Stimulated activated CD4-positive, alpha-beta T cell treated with anti-CD3 and anti-CD28 coated beads, Interleukin-4, amount 100 ng/mL, for 4 hours (primary cell): ENCODE results near the gene CTNNB1.

Source experiments
- DNase-seq, 2 experiments: peaks; one replicate each; pipeline ENCODE4 v3.0.0-alpha.2; 2020

CTNNB1 gene

DNA sequence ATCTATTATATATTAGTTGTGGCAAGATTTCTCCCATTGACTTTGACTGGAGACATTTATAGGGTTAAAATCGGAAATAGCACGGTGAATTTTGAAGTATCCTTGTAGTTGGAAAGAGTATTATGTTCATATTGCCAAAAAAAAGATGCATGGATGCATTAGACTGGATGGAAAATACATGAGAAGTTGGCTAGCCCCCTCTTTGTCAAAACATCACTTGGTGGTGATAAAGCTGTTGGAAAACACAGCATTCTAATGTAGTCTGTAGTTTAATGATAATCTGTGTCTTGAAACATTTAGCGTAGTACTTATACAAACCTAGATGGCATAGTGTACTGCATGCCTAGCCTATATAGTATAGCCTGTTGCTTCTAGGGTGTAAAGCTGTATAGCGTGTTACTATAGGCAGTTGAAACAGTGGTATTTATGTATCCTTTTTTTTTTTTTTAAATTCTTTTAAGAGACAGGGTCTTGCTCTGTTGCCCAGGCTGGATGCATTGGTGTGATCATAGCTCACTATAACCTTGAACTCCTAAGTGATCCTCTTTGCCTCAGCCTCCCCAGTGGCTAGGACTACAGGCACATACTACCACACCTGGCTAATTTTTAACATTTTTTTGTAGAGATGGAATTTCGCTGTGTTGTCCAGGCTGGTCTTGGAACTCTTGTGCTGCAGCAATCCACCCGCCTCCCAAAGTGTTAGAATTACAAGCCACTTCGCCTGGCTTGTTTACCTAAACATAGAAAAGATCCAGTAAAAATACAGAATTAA, 21.8 kb downstream of the CTNNB1 start:
- no peak for DNase-seq

DNA sequence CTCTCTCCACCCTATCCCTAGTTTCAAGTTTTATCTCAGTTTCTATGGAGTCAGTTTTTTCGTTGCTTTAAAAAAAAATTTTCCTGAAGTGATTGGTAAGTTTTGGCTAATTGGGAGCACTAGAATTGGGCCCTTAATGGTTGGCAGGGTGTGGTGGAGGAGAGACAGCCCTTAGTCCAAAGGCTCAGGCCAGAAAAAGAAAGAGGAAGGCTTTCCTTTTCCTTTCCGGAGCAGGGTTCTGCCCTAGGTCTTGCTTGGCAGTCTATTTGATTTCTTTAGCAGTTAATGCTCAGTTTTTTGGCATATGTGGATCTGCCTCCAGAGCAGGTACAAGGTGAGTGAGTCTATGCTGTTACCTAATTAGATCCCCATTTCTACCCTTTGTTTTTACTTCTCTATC, 22.7 kb downstream of the CTNNB1 start:
- DNase-seq, result no peak

DNA sequence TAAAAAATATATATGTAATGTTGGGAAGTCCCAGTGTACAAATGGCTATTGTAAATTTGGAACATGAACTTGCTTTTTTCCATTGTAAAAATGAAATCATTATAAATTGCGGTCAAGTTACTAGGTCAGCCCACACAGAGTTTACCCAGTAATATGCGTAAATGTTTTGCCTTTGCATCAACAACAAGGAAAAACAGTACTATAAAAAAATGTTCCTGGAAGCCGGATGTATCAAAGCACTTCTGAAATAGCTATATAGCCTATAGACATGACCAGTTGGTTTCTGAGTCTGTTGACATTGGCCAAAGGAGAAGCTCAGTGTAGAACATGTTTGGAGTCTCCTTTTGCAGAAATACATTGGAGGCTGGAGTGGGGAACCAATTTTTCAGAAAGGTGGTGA, 23.2 kb downstream of the CTNNB1 start:
- DNase-seq, result no peak

DNA sequence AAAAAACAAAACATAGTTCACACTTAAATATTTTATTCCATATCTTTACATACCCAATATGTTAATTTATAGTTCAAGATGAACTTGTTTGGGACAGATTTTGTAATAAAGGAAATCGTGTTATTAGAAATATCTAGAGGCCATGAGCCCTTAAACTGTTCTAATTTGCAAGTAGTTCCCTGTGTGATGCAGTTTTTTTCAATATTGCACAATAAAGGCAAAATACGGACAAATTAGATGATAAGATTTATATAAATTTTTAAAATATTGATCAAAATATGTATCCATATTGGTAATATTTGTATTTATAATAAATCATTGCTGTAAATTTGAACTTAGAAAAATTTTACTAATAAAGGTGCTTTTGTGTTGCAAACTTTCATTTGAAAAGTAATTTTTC, 23.8 kb downstream of the CTNNB1 start:
- DNase-seq, result no peak

DNA sequence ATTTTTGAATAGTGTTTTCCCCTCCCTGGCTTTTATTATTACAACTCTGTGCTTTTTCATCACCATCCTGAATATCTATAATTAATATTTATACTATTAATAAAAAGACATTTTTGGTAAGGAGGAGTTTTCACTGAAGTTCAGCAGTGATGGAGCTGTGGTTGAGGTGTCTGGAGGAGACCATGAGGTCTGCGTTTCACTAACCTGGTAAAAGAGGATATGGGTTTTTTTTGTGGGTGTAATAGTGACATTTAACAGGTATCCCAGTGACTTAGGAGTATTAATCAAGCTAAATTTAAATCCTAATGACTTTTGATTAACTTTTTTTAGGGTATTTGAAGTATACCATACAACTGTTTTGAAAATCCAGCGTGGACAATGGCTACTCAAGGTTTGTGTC, 24.4 kb downstream of the CTNNB1 start:
- no peak for DNase-seq

DNA sequence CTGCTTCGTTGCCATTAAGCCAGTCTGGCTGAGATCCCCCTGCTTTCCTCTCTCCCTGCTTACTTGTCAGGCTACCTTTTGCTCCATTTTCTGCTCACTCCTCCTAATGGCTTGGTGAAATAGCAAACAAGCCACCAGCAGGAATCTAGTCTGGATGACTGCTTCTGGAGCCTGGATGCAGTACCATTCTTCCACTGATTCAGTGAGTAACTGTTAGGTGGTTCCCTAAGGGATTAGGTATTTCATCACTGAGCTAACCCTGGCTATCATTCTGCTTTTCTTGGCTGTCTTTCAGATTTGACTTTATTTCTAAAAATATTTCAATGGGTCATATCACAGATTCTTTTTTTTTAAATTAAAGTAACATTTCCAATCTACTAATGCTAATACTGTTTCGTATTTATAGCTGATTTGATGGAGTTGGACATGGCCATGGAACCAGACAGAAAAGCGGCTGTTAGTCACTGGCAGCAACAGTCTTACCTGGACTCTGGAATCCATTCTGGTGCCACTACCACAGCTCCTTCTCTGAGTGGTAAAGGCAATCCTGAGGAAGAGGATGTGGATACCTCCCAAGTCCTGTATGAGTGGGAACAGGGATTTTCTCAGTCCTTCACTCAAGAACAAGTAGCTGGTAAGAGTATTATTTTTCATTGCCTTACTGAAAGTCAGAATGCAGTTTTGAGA, 25.0 kb downstream of the CTNNB1 start:
- no peak for DNase-seq

DNA sequence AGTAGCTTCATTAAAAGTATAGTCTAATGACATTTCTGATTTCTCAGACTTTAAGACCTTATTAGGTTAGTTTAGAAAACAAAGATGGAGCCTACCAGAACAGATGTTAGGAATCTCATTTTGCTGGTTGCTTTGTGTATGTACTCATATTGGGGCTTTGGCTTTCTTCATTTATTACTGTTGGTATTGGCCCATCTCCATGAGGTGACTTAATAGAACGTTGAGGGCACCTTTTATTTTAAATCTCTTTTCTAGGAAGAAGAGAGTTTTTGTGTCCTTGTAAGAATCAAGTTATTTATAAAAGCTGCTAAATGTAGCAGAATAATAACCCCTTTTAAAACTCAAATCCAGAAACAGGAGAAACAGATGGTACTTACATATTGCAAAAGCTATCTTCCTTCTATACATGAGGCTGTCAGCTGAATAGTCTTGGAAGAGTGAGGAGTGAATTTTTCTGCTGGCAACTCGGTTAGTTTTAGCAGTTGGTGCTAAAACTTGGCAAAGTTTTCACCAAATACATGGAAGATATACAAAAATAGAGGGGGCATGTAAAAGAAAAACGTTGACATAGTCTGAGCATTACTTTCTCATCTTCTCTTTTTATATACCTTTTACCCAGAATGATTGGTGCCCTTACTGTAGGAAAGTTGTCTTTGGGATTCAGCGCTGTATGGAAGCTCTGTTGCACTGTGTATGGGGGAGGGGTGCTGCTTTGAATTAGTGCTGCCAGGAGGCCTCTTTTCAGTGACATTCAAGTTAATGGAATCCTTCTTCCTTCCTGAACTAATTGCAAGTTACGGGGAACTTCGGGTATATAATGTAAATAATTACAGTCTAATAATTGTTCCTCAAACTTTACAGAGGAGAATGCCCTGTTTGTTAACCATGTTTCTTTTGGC, 35.8 kb downstream of the CTNNB1 start:
- DNase-seq, result no peak

DNA sequence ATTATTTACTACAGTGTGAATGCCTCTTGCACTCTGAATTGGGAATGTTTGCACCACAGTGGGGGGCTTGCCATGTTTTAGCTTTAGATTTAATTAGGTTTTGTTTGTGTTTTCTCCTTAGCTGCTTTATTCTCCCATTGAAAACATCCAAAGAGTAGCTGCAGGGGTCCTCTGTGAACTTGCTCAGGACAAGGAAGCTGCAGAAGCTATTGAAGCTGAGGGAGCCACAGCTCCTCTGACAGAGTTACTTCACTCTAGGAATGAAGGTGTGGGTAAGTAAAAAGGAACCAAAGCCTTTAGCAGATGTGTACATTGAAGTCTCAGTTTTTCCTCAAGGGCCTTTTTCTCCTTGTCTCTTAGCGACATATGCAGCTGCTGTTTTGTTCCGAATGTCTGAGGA, 36.9 kb downstream of the CTNNB1 start:
- DNase-seq, result no peak

DNA sequence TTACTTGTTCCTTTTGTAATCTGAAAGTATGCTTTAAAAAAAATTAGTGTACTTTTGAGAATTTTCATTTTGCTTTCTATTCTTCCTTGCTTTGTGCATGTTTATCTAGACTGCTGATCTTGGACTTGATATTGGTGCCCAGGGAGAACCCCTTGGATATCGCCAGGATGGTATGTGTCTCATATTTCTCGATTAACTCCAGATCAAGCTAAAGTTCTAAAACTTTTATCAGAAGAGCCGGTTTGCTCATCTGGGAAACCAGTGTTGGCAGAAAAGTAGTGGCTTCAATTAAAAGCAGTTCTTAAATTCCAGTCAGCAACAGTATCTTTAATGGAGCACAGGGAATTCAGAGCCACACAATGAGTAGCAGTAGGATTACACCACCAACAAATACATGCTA, 38.6 kb downstream of the CTNNB1 start:
- no peak for DNase-seq

DNA sequence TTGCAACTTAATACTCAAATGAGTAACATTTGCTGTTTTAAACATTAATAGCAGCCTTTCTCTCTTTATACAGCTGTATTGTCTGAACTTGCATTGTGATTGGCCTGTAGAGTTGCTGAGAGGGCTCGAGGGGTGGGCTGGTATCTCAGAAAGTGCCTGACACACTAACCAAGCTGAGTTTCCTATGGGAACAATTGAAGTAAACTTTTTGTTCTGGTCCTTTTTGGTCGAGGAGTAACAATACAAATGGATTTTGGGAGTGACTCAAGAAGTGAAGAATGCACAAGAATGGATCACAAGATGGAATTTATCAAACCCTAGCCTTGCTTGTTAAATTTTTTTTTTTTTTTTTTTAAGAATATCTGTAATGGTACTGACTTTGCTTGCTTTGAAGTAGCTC, 40.3 kb downstream of the CTNNB1 start:
- DNase-seq, result no peak

DNA sequence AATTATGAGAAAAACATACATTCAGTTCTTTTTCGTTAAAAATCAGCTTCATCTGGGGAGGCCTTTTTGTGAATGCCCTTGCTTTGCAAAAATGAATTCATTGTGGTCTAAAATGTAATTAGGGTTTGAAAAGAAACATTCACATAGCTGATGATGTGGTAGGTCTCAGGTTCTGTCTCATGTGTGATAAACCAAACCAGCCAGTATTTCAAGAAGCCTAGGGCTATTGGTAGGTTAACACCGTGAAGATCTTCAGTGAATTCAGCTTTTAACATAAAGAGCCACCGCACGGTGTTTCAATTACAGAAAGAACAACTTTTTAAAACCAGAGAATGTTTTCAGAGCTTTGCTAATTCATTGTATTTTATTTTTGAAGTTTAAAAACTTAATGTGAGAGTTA, 41.9 kb downstream of the CTNNB1 start:
- no peak for DNase-seq

DNA sequence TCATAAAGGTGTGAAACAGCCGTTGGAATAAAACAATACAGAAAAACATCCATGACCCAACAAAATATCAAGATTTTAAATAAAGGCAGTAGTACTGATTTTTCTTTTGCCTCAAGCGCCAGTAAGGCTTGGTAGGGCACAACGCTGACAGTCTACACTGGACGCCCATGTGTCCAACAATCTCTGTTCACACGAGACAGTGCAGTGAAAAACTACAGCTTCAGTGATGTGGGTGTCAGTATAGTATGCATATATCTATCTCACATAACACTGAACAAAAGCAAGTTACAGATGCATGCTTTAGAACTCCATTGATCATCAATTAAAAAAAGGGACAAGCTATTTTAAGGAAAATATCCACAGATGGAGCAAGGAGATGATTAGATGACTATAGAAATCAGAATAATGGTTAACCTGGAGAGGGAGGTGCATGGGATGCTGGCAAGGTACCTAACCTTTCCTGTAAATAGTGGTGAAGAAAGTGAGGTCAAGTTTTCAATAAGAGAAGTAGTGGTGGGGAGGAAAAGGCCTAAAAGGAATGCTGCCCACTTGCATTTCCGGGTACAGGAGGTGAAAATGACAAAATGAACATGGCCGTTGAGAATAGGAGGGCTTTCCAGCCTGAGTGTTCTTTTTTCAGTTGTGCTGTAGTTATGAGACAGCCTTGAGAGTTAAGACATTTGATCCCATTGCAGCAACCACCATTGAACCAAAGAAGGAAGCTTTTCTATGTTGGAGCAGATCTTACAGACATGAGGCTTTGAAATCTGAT, 42.7 kb downstream of the CTNNB1 start:
- no peak for DNase-seq

DNA sequence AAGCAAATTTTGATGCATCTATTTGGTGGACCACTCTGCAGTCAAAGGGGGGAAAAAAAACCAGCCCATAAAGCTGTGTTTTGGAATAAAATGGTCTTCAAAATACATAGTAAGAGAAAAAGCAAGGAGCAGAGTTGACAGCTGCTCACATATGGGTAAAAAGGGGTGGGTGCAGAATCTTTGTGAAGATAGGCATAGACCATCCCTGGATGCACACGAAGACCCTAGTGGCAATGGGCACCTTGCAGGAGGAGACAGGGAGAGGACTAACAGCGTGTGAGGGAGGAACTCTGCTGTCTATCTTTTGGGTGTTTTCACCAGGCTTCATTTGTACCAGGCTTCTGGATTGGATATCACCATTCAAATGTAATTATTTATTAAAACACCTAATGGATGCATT, 43.9 kb downstream of the CTNNB1 start:
- no peak for DNase-seq

DNA sequence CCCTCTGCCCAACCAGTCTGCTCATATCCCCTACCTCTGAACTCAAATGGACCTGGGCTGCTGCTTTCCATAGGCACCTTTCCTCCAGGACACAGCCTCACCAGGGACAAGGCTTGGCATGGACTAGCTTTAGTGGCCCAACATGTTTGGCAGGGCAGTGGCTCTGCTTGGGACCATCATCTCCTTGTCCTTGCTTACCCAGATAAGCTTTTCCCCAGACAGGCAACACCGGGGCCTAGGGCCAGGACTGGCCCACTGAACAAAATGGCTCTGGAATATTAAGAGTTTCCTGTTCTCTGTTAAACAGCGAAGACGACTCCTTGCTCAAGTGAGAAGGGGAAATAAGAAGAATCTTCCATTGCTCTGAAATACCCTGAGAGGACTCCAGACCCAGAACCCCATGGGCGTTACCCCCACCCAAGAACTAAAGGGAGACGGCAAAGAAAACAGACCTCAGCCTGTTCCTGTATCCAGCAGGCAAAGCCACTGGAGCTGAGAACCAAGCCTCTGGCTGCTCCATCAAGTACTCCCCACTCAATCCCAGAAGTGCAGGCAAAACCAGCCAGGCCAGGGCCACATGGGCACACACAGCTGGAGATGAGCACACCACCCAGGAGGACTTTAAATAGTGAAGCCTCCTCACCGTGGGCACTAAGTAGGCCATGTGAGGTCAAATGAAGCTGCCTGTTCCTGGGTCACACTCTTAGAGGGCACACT, 45.5 kb downstream of the CTNNB1 start:
- no peak for DNase-seq

DNA sequence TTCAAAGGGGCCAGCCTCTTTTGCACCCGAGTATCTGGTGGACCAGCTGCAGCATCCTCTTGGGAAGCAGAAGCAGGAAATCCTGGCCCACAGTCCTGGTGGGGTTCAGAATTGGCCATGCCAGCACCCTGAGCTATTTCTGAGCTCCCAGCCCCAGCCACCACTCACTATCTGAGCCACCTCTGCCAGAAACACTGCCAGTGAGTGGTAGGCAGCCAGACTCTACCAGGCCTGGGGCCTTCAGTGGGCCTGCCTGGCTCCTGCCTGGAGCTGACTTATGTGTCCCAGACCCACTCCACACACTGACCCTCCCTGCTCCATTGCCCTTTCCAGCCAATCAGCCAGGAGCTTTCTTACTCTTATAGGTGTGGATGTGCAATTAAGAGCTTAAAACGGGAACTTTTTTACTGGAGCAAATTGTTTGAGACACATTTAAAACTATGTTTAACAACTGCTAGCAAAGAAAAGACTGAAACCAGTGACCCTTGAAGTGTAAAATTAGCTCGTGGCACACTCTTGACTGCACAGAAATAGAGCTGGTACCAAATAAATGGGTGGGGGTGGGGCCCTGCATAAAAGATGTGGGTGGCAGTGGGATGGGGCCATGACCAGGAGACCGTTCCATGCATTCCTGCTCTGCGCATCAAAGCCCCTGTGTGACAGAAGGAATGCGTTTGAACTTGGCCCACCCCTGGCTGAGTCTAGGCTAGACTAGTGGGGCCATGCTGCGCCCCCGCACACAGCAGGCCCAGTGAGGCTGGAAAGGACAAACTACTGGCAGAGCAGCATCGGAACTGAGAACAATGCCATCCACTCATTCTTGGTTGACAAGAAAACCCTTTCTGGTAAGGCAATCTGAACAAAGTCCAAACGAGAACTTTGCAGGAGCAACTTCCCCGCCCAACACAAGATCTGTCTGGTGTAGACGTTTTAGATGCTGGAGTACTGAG, 48.0 kb downstream of the CTNNB1 start:
- no peak for DNase-seq

DNA sequence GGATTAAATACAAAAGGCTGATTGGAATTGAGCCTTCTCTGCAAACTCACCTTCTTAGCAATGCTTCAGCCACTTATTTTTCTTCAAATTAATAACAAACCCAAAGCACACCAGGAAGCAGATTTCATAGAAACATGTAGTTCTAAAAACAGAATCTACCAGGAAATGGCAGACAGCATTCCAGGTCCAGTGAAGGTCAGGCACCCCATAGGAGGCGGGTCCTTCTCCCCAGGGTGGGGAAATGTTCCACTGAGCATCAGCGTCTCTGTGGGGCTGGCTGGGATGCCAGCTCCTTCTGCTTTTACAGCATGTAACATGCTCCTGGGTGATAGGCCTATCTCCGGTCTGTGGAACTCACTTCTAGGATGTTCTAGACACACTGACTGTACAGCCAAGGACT, 49.2 kb downstream of the CTNNB1 start:
- DNase-seq, result no peak

DNA sequence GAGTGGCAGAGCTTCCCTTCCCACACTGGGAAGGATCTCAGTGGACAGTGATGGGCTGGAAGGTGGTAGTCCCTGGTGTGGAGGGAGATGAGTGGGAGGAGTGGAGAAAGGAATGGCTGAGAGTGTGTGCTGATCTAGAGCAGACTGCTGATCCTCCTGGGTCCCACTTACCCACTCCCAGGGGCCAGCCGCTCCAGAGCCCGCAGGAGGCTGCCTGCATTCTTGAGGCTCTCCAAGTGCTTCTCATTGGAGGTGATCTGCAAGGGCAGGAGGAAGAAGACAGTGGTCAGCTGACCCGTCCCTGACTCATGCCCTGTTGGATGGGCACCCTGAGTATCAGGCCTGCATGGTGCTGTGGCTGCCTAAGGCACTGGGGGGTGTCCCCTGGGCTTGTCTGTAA, 50.0 kb downstream of the CTNNB1 start:
- no peak for DNase-seq

DNA sequence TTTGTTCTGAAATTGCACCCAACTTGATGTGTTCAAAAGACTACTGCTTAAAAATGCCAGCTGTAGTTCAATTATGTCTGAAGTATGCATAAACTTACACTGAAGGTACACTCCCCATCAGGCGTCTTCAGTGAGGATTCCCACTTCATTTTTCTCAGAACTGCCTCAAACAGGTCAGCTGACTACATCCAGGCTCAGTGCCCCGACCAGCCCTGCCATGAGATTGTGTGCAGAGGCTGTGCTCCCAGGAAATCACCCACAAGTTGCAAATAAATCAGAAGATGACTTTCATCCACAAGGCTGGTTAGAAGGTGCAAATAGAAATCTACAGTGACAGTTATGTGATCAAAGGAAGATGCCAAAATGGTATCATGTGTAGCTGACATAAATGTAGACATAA, 51.5 kb downstream of the CTNNB1 start:
- DNase-seq, result no peak

DNA sequence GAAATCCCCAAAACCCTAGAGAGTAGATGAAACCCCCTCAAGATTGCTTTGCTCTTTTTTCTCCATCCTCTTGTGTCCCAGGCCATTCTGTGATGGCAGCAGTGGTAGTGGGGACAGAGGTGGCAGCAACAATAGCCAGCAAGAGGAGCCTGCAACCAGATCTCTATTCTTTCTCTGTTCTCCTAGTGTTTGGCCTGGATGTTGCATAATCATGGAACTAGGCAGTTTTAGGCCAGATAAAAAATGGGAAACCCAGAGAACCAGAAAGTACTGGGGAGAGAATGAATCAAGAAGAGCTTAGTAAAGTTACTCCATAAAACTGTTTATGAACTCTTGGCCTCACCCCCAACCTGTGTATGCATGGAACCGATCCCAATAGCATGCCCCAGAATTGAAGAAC, 52.3 kb downstream of the CTNNB1 start:
- no peak for DNase-seq

DNA sequence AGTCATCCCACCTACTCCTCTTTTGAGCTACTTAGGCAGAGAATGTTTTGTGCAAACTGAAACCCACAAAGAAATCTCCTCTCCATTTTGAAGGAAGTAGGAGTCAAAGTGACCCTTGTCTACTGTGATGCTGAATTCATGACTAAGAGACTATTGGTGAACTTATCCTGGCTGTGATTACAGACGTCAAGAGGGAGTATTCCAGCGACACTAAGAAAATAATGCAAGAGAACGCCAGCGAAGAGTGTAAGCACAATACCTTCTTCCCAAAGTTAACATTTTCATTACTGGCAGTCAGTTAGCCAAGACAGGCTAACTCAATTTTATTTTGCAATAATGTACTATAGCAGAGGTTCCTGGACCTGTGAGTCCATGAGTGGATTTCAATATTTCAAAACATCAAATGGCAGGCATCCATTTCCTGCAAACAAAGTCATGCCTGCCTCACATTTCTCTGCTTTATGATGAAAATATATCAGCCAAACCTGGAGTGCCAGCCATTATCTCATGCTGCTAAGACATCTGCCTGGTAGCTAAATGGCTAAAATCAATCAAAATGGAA, 59.0 kb downstream of the CTNNB1 start:
- DNase-seq, result no peak
